K562 (cell line): Measurements from ENCODE around the gene LRRC26. TPM values are rescaled to one million over a fixed set of nuclear protein-coding genes. Genes with fewer than 3 reads are reported as not detected.

Source experiments
- ATAC-seq: fragments of 200-7000 bp; cut with Tn5 transposase; 3 replicates; pipeline ENCODE4 v1.9.1; 2020; ENCODE audit warnings: moderate library complexity
- BruUV-seq: library from RNA; stranded (reverse); fragments of 400-500 nt; replicated peaks from 2 replicates; lab custom pipeline; 2021; lab: Mats Ljungman, UMichigan
- CTCF ChIA-PET: fragments of 300-600 bp; formaldehyde crosslinking; extraction: SDS; loops from one replicate; lab custom pipeline; 2021; ENCODE audit warnings: low intra/inter-chr PET ratio; lab: Yijun Ruan, JAX
- POLR2A ChIA-PET: fragments of 300-600, 350-650 bp; sonication (Branson Sonifier 250); formaldehyde crosslinking; extraction: SDS; loops from one replicate; lab custom pipeline; 2021; ENCODE audit warnings: antibody characterized with exemption, inconsistent platforms; lab: Yijun Ruan, JAX
- DNase-seq, 4 experiments: peaks; one replicate each; pipeline versions ENCODE4 v3.0.0 to v3.0.0-alpha.2; 2011 to 2018; ENCODE audit warnings: low spot score in 3 of 4, mixed read lengths in 3 of 4; ENCODE audit errors: extremely low read depth in 1 of 4
- FAIRE-seq: peaks from 2 replicates; lab custom pipeline; 2011; peaks lifted over from hg19 to GRCh38; lab: Jason Lieb, UNC
- H2AFZ ChIP-seq: 2 replicates; pipeline ENCODE4 v1.6.0; 2011; ENCODE audit warnings: low read depth, low read length, control low read depth, inconsistent platforms
- H3K27ac ChIP-seq: fragments of 200-600 bp; 3 replicates; pipeline ENCODE4 v1.8.0; 2011; ENCODE audit warnings: low read depth, mild to moderate bottlenecking, control low read depth, inconsistent platforms, low read length, moderate library complexity, mixed read lengths; ENCODE audit errors: extremely low read depth
- H3K27me3 ChIP-seq, 2 experiments: fragments of 300-600 bp in 1 of 2; 2 replicates in 1 of 2; 3 replicates in 1 of 2; pipeline versions ENCODE4 v1.6.0 to v1.8.0; 2011; ENCODE audit warnings: inconsistent platforms in 2 of 2, low read length in 2 of 2, mild to moderate bottlenecking in 1 of 2, mixed read lengths in 1 of 2, moderate library complexity in 1 of 2; ENCODE audit not compliant: control insufficient read depth in 2 of 2, insufficient read depth in 2 of 2
- H3K36me3 ChIP-seq: fragments of 300-600 bp; 3 replicates; pipeline ENCODE4 v1.8.0; 2011; ENCODE audit warnings: mild to moderate bottlenecking, low read length, inconsistent platforms; ENCODE audit not compliant: control insufficient read depth, insufficient read depth
- H3K4me1 ChIP-seq, 2 experiments: fragments of 200-600 bp in 1 of 2; replicated peaks in 1 of 2; 2 replicates in 1 of 2; 3 replicates in 1 of 2; pipeline versions ENCODE4 v1.5.1 to v1.8.0; 2011; ENCODE audit warnings: inconsistent platforms in 2 of 2, low read length in 2 of 2, mild to moderate bottlenecking in 1 of 2, mixed read lengths in 1 of 2, moderate library complexity in 1 of 2; ENCODE audit not compliant: control insufficient read depth in 2 of 2, insufficient read depth in 2 of 2
- H3K4me2 ChIP-seq: 2 replicates; pipeline ENCODE4 v1.6.1; 2011; ENCODE audit warnings: low read length, control low read depth, inconsistent platforms, mixed read lengths; ENCODE audit not compliant: insufficient read depth
- H3K4me3 ChIP-seq: fragments of 200-600 bp; sonication (generic), shearing (Covaris generic); 2 replicates; pipeline ENCODE4 v1.5.1; 2016; ENCODE audit warnings: control low read depth, inconsistent platforms
- H3K79me2 ChIP-seq: fragments of 200-600 bp; 3 replicates; pipeline ENCODE4 v1.8.0; 2011; ENCODE audit warnings: low read length, inconsistent platforms; ENCODE audit not compliant: control insufficient read depth, insufficient read depth
- H3K9ac ChIP-seq, 2 experiments: 2 replicates each; pipeline versions ENCODE4 v1.6.0 to v1.6.1; 2011; ENCODE audit warnings: low read depth in 2 of 2, low read length in 2 of 2, control low read depth in 1 of 2, inconsistent platforms in 1 of 2, mild to moderate bottlenecking in 1 of 2, mixed read lengths in 1 of 2; ENCODE audit not compliant: insufficient read depth in 1 of 2
- H3K9me1 ChIP-seq: one replicate; pipeline ENCODE4 v1.6.0; 2011; ENCODE audit warnings: inconsistent platforms, mild to moderate bottlenecking, low read length, moderate library complexity; ENCODE audit not compliant: control insufficient read depth, insufficient read depth
- H3K9me3 ChIP-seq: replicated peaks from 2 replicates; pipeline ENCODE4 v1.5.1; 2011; ENCODE audit warnings: low read depth, low read length, inconsistent platforms; ENCODE audit not compliant: control insufficient read depth, insufficient read depth
- H4K20me1 ChIP-seq: replicated peaks from 2 replicates; pipeline ENCODE4 v1.6.1; 2011; ENCODE audit warnings: low read length, inconsistent platforms, mixed read lengths; ENCODE audit not compliant: control insufficient read depth, insufficient read depth
- DPF2 ChIP-seq: fragments of 450-650 bp; IDR thresholded peaks from 2 replicates; pipeline ENCODE4 v1.6.1; 2016
- ELF2 ChIP-seq: fragments of 250-450 bp; sonication (Bioruptor Pico); IDR thresholded peaks from 2 replicates; pipeline ENCODE4 v1.5.0; 2021; ENCODE audit warnings: mild to moderate bottlenecking
- ESRRA ChIP-seq: fragments of 450-650 bp; IDR thresholded peaks from 2 replicates; pipeline ENCODE4 v1.6.1; 2014; ENCODE audit warnings: low read depth, mild to moderate bottlenecking, moderate library complexity, borderline replicate concordance
- ETV6 ChIP-seq, 3 experiments: fragments of 150-350 bp in 1 of 3; sonication (generic) in 1 of 3; formaldehyde crosslinking in 1 of 3; IDR thresholded peaks; 2 replicates each; pipeline versions ENCODE4 v1.6.1 to v1.8.0; 2014 to 2022; ENCODE audit warnings: borderline replicate concordance in 2 of 3, low read depth in 2 of 3, antibody characterized with exemption in 1 of 3, low read length in 1 of 3, mild to moderate bottlenecking in 1 of 3, missing genetic modification reagents in 1 of 3
- HNRNPLL ChIP-seq: fragments of 200-400 bp; formaldehyde crosslinking; IDR thresholded peaks from 2 replicates; pipeline ENCODE4 v1.6.1; 2017; ENCODE audit warnings: low read length, low read depth, mild to moderate bottlenecking; ENCODE audit not compliant: poor library complexity, severe bottlenecking
- HNRNPUL1 ChIP-seq: fragments of 200-400 bp; formaldehyde crosslinking; IDR thresholded peaks from 2 replicates; pipeline ENCODE4 v1.6.1; 2017; ENCODE audit warnings: low read length
- KHSRP ChIP-seq: fragments of 450-650 bp; IDR thresholded peaks from 2 replicates; pipeline ENCODE4 v1.6.1; 2017
- MBD2 ChIP-seq: sonication (generic); IDR thresholded peaks from 2 replicates; pipeline ENCODE4 v1.6.1; 2016; ENCODE audit warnings: low read depth, borderline replicate concordance
- POLR2G ChIP-seq: fragments of 200-400 bp; formaldehyde crosslinking; IDR thresholded peaks from 2 replicates; pipeline ENCODE4 v1.6.1; 2017; ENCODE audit warnings: low read depth, mild to moderate bottlenecking, antibody characterized with exemption, low read length, moderate library complexity
- RBFOX2 ChIP-seq: fragments of 200-400 bp; formaldehyde crosslinking; IDR thresholded peaks from 2 replicates; pipeline ENCODE4 v1.6.1; 2017; ENCODE audit warnings: low read depth, mild to moderate bottlenecking, low read length, moderate library complexity
- SMAD1 ChIP-seq: fragments of 150-350 bp; IDR thresholded peaks from 2 replicates; pipeline ENCODE4 v1.6.1; 2014; ENCODE audit warnings: low read length, low read depth; ENCODE audit not compliant: partially characterized antibody
- SUPT5H ChIP-seq: fragments of 450-650 bp; IDR thresholded peaks from 2 replicates; pipeline ENCODE4 v1.6.1; 2016
- WGBS: fragments of 100-300 bp; shearing (Covaris generic); methylation state at CpG from one replicate; pipeline ENCODE4 v1.1.6; 2016; ENCODE audit warnings: low coverage, mixed read lengths; ENCODE audit not compliant: insufficient coverage; ENCODE audit errors: missing lambda C conversion rate; 5-methylcytosine and 5-hydroxymethylcytosine counted together
- in situ Hi-C: fragments of 300-500 bp; cut with MboI; formaldehyde crosslinking; loops from 4 replicates; pipeline ENCODE4 v1.15.0; 2018; ENCODE audit warnings: inconsistent platforms, mixed read lengths
- intact Hi-C: fragments of 100-400 bp; cut with micrococcal nuclease; formaldehyde crosslinking; loops from 2 replicates; pipeline ENCODE4 v1.14.2; 2022
- polyA plus RNA-seq, 8 experiments: library from polyadenylated mRNA; depleted of rRNA in 4 of 8; stranded (reverse) in 5 of 8; unstranded in 3 of 8; fragments of >200 nt; fragmentation: Nextera tagmentation in 2 of 8; fragmentation: Illumina TruSeq in 1 of 8; extraction: Ambion mirVana in 2 of 8; extraction: Trizol in 1 of 8; gene quantifications; 2 replicates each; pipeline versions ENCODE4 v1.2.1 to v1.2.3, GENCODE V29; 2011 to 2014; ENCODE audit warnings: inconsistent platforms in 1 of 8, missing spikeins in 1 of 8
- total RNA-seq, 7 experiments: library from RNA; depleted of rRNA in 6 of 7; stranded (reverse); fragments of >200 nt in 6 of 7; fragmentation: Illumina TruSeq in 2 of 7; extraction: Trizol in 2 of 7; gene quantifications; 2 replicates each; pipeline versions ENCODE4 v1.2.1 to v1.2.3, GENCODE V29; 2011 to 2021; ENCODE audit warnings: low replicate concordance in 1 of 7

LRRC26 gene
- total and polyA plus RNA-seq, 9 of the 15 experiments (the other 6 are each of a cell fraction or from before 2014, with no cell fraction given) = not detected

GRCh38 chr9:137212520-137212919 lies 42.7 kb upstream of the LRRC26 start (continued):
- TF ChIP-seq ETV6 (IDR thresholded peaks at IDR 0.05; ENCODE audit: borderline replicate concordance in 1 of 2, low read depth in 2 of 2, low read length in 1 of 2) = no peak
- no peak for TF ChIP-seq ETV6 (CRISPR knock-in tag; IDR thresholded peaks at IDR 0.05; ENCODE audit: borderline replicate concordance)
- TF ChIP-seq MBD2 = no peak

- Histone ChIP-seq H3K4me1 (peaks cover 5 to 55% of the 10 kb centered on the region in 2 experiments; a peak in 4 of 5 replicates), H4K20me1 (peaks cover 3% of the 10 kb centered on the region; the same call in 1 of the 2 replicates), H3K9me3 (no peaks in the 10 kb centered on the region), H3K79me2 (peaks cover 8% of the 10 kb centered on the region), H3K4me2 (no peak overlapping the region), H3K4me3 (no peak overlapping the region), H3K9me1 (no peaks in the 10 kb centered on the region), H3K36me3 (peaks cover 58% of the 10 kb centered on the region; the same call in 2 of the 3 replicates), H3K9ac (no peak overlapping the region; a peak in 1 of 4 replicates), H2AFZ (no peak overlapping the region), H3K27ac (no peak overlapping the region), H3K27me3 (no peaks in the 10 kb centered on the region)
- DNase-seq (no peak), ATAC-seq (peak; percentile 21), FAIRE-seq (no peak)
- BruUV-seq = no TSS peak
- TF ChIP-seq SMAD1 = no peak
- no peak for TF ChIP-seq HNRNPUL1
- peak; percentile 66; the same call in 1 of the 2 replicates for TF ChIP-seq POLR2G
- TF ChIP-seq KHSRP = no peak
- TF ChIP-seq HNRNPLL = no peak
- peak; percentile 48; the same call in 1 of the 2 replicates for TF ChIP-seq SUPT5H
- no peak for TF ChIP-seq DPF2
- peak; percentile 49; the same call in 1 of the 2 replicates for TF ChIP-seq RBFOX2
- no peak for TF ChIP-seq ELF2
- no peak for TF ChIP-seq ESRRA
- ChIA-PET CTCF (no interaction called here), POLR2A (interaction anchor here (0.6 to 1.7 kb wide), 3 partner anchors 9 to 156 kb away, joined by 3 to 5 read pairs (median 4); no protein-coding TSS in a partner anchor)
- intact Hi-C loops (no loop called here), in situ Hi-C loops (no loop called here)
- WGBS = 83% methylated on average over 13 of the region's 13 CpGs
These were observed 41.7 kb upstream of the LRRC26 start for GRCh38 chr9:137211532-137211931.
